ENCODE measurements around the gene TRPC1. TPM values are rescaled to one million over a fixed set of nuclear protein-coding genes. Genes with fewer than 3 reads are reported as not detected.

TRPC1 gene
- total RNA-seq, 4 donors from 2014 or later, result 0.91 to 11.8 (median 1.0) TPM

DNA sequence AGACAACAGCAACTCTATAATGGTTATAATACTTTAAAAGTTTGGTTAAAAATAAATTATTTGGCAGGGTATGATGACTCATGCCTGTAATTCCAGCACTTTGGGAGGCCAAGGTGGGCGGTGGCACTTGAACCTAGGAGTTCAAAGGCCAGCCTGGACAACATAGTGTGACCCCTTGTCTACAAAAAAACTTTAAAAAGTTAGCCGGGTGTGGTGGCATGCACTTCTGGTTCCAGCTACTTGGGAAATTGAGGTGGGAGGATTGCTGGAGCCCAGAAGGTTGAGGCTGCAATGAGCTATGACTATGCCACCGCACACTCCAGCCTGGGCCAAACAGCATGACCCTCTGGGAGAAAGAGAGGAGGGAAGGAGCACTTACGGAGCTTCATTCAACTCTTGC, 7.7 kb upstream of the TRPC1 start:
- Histone ChIP-seq H3K27me3 (no peaks in the 10 kb centered on the region), H3K4me3 (no peak overlapping the region), H3K27ac (no peak overlapping the region), H3K9me3 (no peaks in the 10 kb centered on the region), H3K4me1 (no peaks in the 10 kb centered on the region), H3K36me3 (no peaks in the 10 kb centered on the region)
- DNase-seq, result no peak
- intact Hi-C loops (cut with DNase I), result no loop called here
- 85 to 89% methylated on average over 4 of the region's 4 CpGs for WGBS, 2 donors
- no peak for TF ChIP-seq POLR2A (IDR thresholded peaks at IDR 0.05)
- TF ChIP-seq, protein P1, sequence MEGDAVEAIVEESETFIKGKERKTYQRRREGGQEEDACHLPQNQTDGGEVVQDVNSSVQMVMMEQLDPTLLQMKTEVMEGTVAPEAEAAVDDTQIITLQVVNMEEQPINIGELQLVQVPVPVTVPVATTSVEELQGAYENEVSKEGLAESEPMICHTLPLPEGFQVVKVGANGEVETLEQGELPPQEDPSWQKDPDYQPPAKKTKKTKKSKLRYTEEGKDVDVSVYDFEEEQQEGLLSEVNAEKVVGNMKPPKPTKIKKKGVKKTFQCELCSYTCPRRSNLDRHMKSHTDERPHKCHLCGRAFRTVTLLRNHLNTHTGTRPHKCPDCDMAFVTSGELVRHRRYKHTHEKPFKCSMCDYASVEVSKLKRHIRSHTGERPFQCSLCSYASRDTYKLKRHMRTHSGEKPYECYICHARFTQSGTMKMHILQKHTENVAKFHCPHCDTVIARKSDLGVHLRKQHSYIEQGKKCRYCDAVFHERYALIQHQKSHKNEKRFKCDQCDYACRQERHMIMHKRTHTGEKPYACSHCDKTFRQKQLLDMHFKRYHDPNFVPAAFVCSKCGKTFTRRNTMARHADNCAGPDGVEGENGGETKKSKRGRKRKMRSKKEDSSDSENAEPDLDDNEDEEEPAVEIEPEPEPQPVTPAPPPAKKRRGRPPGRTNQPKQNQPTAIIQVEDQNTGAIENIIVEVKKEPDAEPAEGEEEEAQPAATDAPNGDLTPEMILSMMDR (IDR thresholded peaks at IDR 0.05), result no peak

DNA sequence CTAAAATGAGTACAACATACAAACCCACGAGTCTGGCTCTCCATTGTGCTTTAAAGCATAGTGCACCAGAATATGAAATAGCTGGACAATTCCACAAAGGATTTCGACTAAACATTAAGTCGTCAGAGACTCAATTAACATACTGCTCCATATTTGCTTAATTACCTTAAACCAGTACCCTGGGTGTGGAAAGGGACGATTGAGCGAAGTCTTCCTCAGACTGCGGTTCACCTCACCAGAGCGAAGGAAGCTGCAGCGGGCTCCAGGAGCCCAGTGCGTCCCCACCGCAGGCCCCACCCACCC, 218 bp upstream of the TRPC1 start:
- intact Hi-C loops (cut with DNase I), result no loop called here
- no peaks in the 10 kb centered on the region for H3K9me3 ChIP-seq
- DNase-seq, result no peak
- H3K27me3 ChIP-seq, result peaks cover 0 to 15% (median 0%) of the 10 kb centered on the region in 4 donors
- TF ChIP-seq, protein P1 (IDR thresholded peaks at IDR 0.05), result no peak
- TF ChIP-seq POLR2A (IDR thresholded peaks at IDR 0.05), result no peak
- WGBS, 2 donors, result 0% methylated on average over 8 to 9 of the region's 10 CpGs
- H3K4me3 ChIP-seq, result peak overlapping the region; percentile 51 to 85 (median 75)
- H3K27ac ChIP-seq, result peak overlapping the region; percentile 83 to 95 (median 88)
- peaks cover 0 to 28% (median 3%) of the 10 kb centered on the region in 3 donors for H3K4me1 ChIP-seq
- H3K36me3 ChIP-seq, result no peaks in the 10 kb centered on the region

DNA sequence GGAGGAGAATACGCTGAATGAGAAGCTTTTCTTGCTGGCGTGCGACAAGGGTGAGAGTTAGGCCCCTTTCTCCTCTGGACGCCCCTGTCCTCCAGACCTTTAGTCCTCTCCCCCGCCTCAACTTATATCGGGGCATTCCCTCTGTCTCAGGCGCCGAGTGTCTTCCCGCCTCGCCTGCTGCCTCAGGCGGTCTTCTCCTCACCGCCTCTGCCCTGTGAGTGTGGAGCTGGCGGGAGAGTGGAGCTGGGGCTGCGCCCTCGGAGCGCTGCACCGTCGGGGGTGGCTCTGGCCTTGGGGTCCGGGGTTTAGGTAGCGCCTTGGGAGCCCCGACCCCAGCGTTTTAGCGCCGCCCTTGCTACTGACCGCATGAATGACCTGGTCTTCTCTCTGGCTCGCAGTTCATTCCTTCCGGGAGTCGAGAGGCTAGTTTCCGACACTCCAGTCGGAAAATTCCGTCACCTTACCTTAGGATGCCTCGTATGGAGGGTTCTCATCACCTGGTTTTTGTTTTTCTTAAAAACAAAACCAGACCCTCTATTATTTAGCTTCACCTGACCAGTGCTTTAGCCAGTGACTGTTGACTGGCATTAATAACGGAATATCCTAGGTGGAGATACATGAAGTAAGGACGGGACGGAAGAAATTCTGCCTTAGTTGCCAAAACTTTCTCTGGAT, 985 bp downstream of the TRPC1 start:
- H3K27me3 ChIP-seq, result peaks cover 0 to 15% (median 0%) of the 10 kb centered on the region in 4 donors
- TF ChIP-seq, protein P1 (IDR thresholded peaks at IDR 0.05), result no peak
- no peak for TF ChIP-seq POLR2A (IDR thresholded peaks at IDR 0.05)
- H3K4me3 ChIP-seq, result peak overlapping the region; percentile 51 to 85 (median 75)
- peak overlapping the region; percentile 83 to 95 (median 88) for H3K27ac ChIP-seq
- intact Hi-C loops (cut with DNase I), result no loop called here
- WGBS, 2 donors, result 10 to 11% methylated on average over 24 to 33 of the region's 35 CpGs
- DNase-seq, result no peak
- H3K9me3 ChIP-seq, result no peaks in the 10 kb centered on the region
- peaks cover 0 to 28% (median 3%) of the 10 kb centered on the region in 3 donors for H3K4me1 ChIP-seq
- no peaks in the 10 kb centered on the region for H3K36me3 ChIP-seq

GRCh38 chr3:142725357-142725739, 1.5 kb downstream of the TRPC1 start:
- WGBS, 2 donors, result 75 to 83% methylated on average over 5 of the region's 5 CpGs
- DNase-seq, result no peak
- intact Hi-C loops (cut with DNase I), result no loop called here
- Histone ChIP-seq H3K4me3 (peak overlapping the region; percentile 51 to 85 (median 75)), H3K36me3 (no peaks in the 10 kb centered on the region), H3K4me1 (peaks cover 0 to 28% (median 3%) of the 10 kb centered on the region in 3 donors), H3K27ac (no peak overlapping the region), H3K27me3 (peaks cover 0 to 15% (median 0%) of the 10 kb centered on the region in 4 donors), H3K9me3 (no peaks in the 10 kb centered on the region)
- TF ChIP-seq, protein P1 (IDR thresholded peaks at IDR 0.05), result no peak

DNA sequence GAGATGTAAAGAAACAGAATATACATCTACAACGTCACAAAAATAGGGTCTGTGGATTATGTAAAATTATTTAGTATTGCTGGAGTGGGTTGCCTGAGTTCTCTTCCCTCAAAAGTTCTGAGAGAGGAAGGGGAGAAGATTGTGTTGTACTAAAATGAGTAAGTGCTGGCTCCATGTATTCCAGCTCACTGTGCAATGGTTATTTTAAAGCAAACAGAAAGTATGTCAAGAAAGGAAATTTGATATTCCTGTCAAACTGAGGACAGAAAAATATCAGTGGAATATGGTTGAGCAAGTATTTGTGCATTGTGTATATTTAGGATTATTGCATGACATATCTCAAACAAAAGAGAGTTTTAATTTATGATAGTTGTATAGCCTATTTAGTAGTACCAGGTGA, 2.2 kb downstream of the TRPC1 start:
- intact Hi-C loops (cut with DNase I), result no loop called here
- Histone ChIP-seq H3K36me3 (no peaks in the 10 kb centered on the region), H3K4me1 (peaks cover 0 to 28% (median 3%) of the 10 kb centered on the region in 3 donors), H3K4me3 (no peak overlapping the region), H3K9me3 (no peaks in the 10 kb centered on the region), H3K27ac (no peak overlapping the region), H3K27me3 (peaks cover 0 to 15% (median 0%) of the 10 kb centered on the region in 4 donors)
- no peak for DNase-seq
- WGBS, 2 donors, result 54 to 56% methylated on average over 1 of the region's 1 CpG
- TF ChIP-seq, protein P1 (IDR thresholded peaks at IDR 0.05), result no peak
- no peak for TF ChIP-seq POLR2A (IDR thresholded peaks at IDR 0.05)

Data from esophagus squamous epithelium (tissue), 5 donors.